Measurements from ENCODE around the gene FYB2.

- TF ChIP-seq CTCF (IDR thresholded peaks at IDR 0.05 in 8 of 11, conservative IDR thresholded peaks at IDR 0.05 in 3 of 11) (no peak), POLR2AphosphoS5 (IDR thresholded peaks at IDR 0.05) (no peak), POLR2A (IDR thresholded peaks at IDR 0.05) (no peak)
Observed at GRCh38 chr1:56683569-56683968, 135.6 kb downstream of the FYB2 start.

Data from spleen (tissue), 7 donors.